Neural cell (in vitro differentiated cells): Measurements from ENCODE around the gene GIPC3.

Experiments
- EP300 ChIP-seq: fragments of 450-650 bp; conservative IDR thresholded peaks from 2 replicates; pipeline ENCODE4 v1.6.1; 2014; ENCODE audit warnings: antibody characterized with exemption, mild to moderate bottlenecking, moderate library complexity; ENCODE audit not compliant: poor library complexity, severe bottlenecking
- EZH2 ChIP-seq: fragments of 200-600, 300-800 bp; shearing (Covaris generic), sonication (generic); IDR thresholded peaks from 2 replicates; pipeline ENCODE4 v1.6.1; 2014; ENCODE audit warnings: antibody characterized with exemption, low read length, borderline replicate concordance, mild to moderate bottlenecking; ENCODE audit not compliant: insufficient read depth, poor library complexity, severe bottlenecking
- MXI1 ChIP-seq: fragments of 450-650 bp; conservative IDR thresholded peaks from 2 replicates; pipeline ENCODE4 v1.6.1; 2014; ENCODE audit warnings: antibody characterized with exemption, mild to moderate bottlenecking; ENCODE audit not compliant: poor library complexity, severe bottlenecking
- POLR2AphosphoS5 ChIP-seq: IDR thresholded peaks from 2 replicates; pipeline ENCODE4 v1.6.1; 2012
- RAD21 ChIP-seq: fragments of 450-650 bp; conservative IDR thresholded peaks from 2 replicates; pipeline ENCODE4 v1.6.1; 2014; ENCODE audit warnings: antibody characterized with exemption, mild to moderate bottlenecking, moderate library complexity
- TF ChIP-seq, protein P1 (sequence below): fragments of 450-650 bp; IDR thresholded peaks from 2 replicates; pipeline ENCODE4 v1.5.1; 2014; ENCODE audit warnings: antibody characterized with exemption, mild to moderate bottlenecking, moderate library complexity; ENCODE audit not compliant: poor library complexity, severe bottlenecking
- TF ChIP-seq, protein P2 (sequence below): IDR thresholded peaks from 2 replicates; pipeline ENCODE4 v1.6.1; 2012; ENCODE audit warnings: borderline replicate concordance

DNA sequence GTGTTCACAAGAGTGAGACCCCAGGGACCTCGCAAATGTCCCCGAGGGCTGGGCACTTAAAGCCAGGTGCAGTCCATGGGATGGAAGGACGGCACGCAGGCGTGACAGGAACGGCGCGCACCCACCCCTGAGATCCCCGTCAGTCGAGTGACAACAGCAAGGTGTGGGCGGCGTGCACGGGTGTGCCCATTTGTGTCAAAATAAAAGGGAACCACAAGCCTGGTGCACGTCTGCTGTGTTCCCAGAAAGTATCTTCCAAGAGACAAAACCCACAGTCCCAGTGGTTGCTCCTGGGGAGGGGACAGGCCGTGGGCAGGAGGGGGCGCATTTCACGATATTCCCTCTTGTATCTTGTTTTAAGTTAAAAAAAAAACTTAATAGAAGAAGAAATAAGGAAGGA lies 57.0 kb downstream of the GIPC3 start:
- no peak for TF ChIP-seq EP300
- no peak for TF ChIP-seq EZH2
- no peak for TF ChIP-seq MXI1
- TF ChIP-seq, protein P1, sequence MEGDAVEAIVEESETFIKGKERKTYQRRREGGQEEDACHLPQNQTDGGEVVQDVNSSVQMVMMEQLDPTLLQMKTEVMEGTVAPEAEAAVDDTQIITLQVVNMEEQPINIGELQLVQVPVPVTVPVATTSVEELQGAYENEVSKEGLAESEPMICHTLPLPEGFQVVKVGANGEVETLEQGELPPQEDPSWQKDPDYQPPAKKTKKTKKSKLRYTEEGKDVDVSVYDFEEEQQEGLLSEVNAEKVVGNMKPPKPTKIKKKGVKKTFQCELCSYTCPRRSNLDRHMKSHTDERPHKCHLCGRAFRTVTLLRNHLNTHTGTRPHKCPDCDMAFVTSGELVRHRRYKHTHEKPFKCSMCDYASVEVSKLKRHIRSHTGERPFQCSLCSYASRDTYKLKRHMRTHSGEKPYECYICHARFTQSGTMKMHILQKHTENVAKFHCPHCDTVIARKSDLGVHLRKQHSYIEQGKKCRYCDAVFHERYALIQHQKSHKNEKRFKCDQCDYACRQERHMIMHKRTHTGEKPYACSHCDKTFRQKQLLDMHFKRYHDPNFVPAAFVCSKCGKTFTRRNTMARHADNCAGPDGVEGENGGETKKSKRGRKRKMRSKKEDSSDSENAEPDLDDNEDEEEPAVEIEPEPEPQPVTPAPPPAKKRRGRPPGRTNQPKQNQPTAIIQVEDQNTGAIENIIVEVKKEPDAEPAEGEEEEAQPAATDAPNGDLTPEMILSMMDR: no peak
- no peak for TF ChIP-seq RAD21
- TF ChIP-seq, protein P2, sequence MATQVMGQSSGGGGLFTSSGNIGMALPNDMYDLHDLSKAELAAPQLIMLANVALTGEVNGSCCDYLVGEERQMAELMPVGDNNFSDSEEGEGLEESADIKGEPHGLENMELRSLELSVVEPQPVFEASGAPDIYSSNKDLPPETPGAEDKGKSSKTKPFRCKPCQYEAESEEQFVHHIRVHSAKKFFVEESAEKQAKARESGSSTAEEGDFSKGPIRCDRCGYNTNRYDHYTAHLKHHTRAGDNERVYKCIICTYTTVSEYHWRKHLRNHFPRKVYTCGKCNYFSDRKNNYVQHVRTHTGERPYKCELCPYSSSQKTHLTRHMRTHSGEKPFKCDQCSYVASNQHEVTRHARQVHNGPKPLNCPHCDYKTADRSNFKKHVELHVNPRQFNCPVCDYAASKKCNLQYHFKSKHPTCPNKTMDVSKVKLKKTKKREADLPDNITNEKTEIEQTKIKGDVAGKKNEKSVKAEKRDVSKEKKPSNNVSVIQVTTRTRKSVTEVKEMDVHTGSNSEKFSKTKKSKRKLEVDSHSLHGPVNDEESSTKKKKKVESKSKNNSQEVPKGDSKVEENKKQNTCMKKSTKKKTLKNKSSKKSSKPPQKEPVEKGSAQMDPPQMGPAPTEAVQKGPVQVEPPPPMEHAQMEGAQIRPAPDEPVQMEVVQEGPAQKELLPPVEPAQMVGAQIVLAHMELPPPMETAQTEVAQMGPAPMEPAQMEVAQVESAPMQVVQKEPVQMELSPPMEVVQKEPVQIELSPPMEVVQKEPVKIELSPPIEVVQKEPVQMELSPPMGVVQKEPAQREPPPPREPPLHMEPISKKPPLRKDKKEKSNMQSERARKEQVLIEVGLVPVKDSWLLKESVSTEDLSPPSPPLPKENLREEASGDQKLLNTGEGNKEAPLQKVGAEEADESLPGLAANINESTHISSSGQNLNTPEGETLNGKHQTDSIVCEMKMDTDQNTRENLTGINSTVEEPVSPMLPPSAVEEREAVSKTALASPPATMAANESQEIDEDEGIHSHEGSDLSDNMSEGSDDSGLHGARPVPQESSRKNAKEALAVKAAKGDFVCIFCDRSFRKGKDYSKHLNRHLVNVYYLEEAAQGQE: no peak
- no peak for TF ChIP-seq POLR2AphosphoS5
